ENCODE results near the gene NTPCR.

NTPCR gene

DNA sequence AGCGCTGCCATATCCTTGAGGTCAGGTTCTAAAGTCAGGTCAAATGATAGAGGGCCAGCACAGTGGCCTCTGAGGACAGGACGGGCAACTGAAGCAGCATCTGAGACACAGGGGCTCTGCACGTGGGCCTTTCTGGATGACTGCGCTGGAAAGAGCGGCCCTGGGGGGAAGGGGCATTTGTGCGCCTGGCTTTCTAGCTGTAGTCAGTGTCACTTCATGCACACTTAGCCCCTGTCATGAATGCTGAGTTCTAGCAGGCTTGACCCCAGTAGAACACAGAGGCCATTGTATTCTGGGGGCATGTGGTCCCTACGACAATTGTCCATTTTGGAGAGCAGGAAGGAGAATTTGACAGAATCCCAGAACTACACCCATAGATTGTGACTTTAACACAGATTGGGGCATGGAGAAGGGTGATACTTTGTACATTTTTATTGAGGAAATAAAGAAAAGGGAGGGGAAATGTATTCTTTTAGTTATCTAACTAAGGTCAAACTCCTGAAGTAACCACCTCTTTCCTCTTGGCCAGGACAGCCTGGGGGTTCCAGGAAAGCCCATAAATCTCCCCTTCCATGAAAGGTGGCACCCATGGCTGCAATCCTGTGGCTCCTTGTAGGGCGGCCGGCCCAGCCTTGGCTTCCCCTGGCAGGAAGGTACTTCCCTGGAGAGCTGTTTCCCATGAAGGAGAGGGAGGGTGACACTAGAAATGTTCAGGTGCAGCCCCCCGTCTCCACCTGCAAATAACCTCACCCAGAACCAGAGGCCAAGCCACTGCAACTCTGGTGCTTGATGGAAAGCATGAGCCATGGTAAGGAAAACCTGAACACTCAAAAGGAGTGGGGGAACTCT, 34.4 kb downstream of the NTPCR start:
- H3K4me3 ChIP-seq (ENCODE audit: low read depth, low read length), result no peak overlapping the region
- TF ChIP-seq, protein P1, sequence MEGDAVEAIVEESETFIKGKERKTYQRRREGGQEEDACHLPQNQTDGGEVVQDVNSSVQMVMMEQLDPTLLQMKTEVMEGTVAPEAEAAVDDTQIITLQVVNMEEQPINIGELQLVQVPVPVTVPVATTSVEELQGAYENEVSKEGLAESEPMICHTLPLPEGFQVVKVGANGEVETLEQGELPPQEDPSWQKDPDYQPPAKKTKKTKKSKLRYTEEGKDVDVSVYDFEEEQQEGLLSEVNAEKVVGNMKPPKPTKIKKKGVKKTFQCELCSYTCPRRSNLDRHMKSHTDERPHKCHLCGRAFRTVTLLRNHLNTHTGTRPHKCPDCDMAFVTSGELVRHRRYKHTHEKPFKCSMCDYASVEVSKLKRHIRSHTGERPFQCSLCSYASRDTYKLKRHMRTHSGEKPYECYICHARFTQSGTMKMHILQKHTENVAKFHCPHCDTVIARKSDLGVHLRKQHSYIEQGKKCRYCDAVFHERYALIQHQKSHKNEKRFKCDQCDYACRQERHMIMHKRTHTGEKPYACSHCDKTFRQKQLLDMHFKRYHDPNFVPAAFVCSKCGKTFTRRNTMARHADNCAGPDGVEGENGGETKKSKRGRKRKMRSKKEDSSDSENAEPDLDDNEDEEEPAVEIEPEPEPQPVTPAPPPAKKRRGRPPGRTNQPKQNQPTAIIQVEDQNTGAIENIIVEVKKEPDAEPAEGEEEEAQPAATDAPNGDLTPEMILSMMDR (IDR thresholded peaks at IDR 0.05; ENCODE audit: low read depth, low read length), result no peak

DNA sequence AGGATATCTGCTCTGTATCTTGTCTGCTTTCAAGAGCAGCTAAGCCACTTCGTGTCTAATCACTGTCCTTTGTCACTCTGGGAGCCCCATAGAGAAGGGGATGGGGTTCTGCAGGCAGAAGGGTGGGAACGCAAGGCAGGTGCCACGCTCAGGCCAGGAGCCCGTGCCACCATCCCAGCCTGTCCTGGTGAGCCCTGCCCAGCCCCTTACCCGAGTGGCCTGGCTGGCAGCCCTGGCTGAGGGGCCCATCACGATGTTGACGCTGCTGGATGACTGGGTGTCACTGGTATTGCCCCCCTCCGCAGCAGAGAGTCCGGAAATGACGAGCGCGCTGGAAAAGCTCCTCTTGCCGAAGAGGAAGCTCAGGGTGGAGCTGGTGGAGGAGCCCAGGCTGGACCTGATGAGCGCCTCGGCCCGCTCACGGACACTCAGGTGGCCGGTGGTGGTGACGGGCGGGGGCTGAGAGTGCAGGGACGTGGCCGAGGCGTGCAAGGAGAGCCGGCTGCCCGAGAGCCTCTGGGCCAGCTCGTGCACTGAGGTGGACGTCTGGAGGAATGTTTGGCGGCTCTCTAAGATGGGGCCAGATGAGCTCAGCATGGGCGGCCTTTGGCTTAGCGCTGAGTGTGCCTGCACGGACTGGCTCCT, 35.6 kb downstream of the NTPCR start:
- Histone ChIP-seq H3K9me3 (ENCODE audit: severe bottlenecking) (no peaks in the 10 kb centered on the region), H3K4me3 (ENCODE audit: low read depth, low read length) (no peak overlapping the region), H3K27me3 (ENCODE audit: insufficient read depth, low read depth, severe bottlenecking) (no peaks in the 10 kb centered on the region), H3K36me3 (no peaks in the 10 kb centered on the region; the same call in 1 of the 2 replicates), H3K27ac (no peak overlapping the region)
- no peak for DNase-seq
- TF ChIP-seq, protein P1 (IDR thresholded peaks at IDR 0.05; ENCODE audit: low read depth, low read length), result no peak

More for the DNA sequence above, 34.4 kb downstream of the NTPCR start:
- Histone ChIP-seq H3K9me3 (ENCODE audit: severe bottlenecking) (no peaks in the 10 kb centered on the region), H3K27ac (no peak overlapping the region), H3K36me3 (no peaks in the 10 kb centered on the region; the same call in 1 of the 2 replicates), H3K27me3 (ENCODE audit: insufficient read depth, low read depth, severe bottlenecking) (no peaks in the 10 kb centered on the region)
- no peak for DNase-seq

DNA sequence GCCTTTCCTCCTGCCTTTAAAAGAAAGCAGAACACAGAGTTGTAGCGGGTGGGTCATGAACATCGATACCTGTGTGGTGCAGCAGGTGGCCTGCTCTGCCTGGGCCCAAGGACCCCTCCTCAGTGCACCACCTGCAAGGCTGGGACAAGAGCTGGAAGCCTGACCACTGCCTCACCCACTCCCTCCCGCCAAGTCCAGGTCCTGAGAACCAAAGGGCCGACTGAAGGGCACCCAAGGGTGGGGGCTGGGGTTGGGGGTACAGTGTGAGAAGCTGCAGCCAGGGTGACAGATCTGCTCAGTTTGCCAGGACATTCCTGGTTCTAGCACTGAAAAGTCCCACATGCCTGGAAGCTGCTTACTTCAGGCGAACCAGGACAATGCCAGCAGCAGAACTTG, 36.1 kb downstream of the NTPCR start:
- no peak overlapping the region for H3K27ac ChIP-seq
- no peaks in the 10 kb centered on the region for H3K36me3 ChIP-seq
- TF ChIP-seq, protein P1 (IDR thresholded peaks at IDR 0.05; ENCODE audit: low read depth, low read length), result no peak
- no peaks in the 10 kb centered on the region for H3K9me3 ChIP-seq (ENCODE audit: severe bottlenecking)
- no peak overlapping the region for H3K4me3 ChIP-seq (ENCODE audit: low read depth, low read length)
- no peak for DNase-seq
- no peaks in the 10 kb centered on the region for H3K27me3 ChIP-seq (ENCODE audit: insufficient read depth, low read depth, severe bottlenecking)

DNA sequence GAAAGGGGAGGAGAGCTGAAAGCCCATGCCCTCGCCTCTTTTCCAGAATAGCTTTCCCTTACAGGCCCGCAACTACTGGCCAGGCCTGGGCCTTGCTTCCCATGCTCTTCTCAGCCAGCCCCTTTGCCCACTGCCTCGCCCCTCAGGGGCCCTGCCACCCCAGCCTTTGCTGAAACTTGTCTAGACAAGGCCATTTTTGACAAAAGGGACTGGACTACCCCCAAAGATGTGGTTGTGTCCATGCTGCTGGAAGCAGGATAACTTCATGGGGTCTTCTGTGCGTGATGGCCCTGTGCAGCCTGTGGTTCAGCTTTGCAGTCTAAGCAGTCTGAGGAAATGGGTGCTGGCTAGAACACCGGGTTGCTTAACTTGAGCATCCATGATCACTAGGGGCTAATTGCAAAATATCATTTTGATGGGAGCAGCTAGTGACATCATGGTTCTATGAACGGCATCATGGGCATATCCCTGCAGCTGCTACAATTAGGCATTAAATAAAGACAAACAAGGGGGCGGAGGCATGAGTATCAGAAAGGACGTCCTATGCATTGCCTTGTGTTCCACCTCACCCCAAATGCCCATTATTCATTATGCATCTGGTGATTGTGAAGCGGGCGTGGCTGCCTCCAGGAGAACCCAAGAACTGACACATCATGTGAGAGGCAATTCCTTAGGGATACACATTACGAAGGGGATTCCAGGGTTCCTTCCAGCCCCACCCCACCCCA, 36.8 kb downstream of the NTPCR start:
- peaks cover 3% of the 10 kb centered on the region for H3K9me3 ChIP-seq (ENCODE audit: severe bottlenecking)
- no peaks in the 10 kb centered on the region for H3K27me3 ChIP-seq (ENCODE audit: insufficient read depth, low read depth, severe bottlenecking)
- H3K4me3 ChIP-seq (ENCODE audit: low read depth, low read length), result no peak overlapping the region
- H3K27ac ChIP-seq, result no peak overlapping the region
- H3K36me3 ChIP-seq, result no peaks in the 10 kb centered on the region
- TF ChIP-seq, protein P1 (IDR thresholded peaks at IDR 0.05; ENCODE audit: low read depth, low read length), result no peak
- DNase-seq, result no peak

DNA sequence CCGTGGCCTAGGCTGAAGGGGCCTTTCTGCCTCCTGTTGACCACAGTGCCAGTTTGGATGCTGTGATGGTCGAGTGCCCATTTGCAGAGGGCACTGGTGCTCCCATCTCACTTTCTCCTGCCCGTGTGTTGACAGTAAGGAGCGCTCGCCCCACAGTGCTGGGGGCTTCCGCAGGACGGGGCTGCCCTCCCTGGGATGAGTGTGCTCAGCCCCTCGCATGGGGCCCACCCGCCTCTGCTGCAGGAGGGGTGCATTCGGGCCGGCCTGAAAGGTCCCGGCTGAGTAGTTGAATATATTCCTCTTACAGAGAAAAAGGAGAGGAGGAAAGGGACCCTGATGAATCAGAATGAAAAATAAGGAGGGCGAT, 37.3 kb downstream of the NTPCR start:
- Histone ChIP-seq H3K27me3 (ENCODE audit: insufficient read depth, low read depth, severe bottlenecking) (no peaks in the 10 kb centered on the region), H3K36me3 (no peaks in the 10 kb centered on the region), H3K27ac (peak overlapping the region; percentile 15; the same call in 1 of the 2 replicates), H3K4me3 (ENCODE audit: low read depth, low read length) (no peak overlapping the region), H3K9me3 (ENCODE audit: severe bottlenecking) (peaks cover 3% of the 10 kb centered on the region)
- no peak for DNase-seq
- TF ChIP-seq, protein P1 (IDR thresholded peaks at IDR 0.05; ENCODE audit: low read depth, low read length), result no peak

Data from WERI-Rb-1 (cell line).